IMR-90 (cell line): ENCODE results near the gene SARDH. TPM values are rescaled to one million over a fixed set of nuclear protein-coding genes. Genes with fewer than 3 reads are reported as not detected.

ENCODE experiments used
- ATAC-seq: fragments of 200-7000 bp; cut with Tn5 transposase; 2 replicates; pipeline ENCODE4 v1.9.1; 2020; ENCODE audit warnings: low read depth, mild to moderate bottlenecking, moderate library complexity
- BruUV-seq: library from RNA; stranded (reverse); fragments of 400-500 nt; replicated peaks from 2 replicates; lab custom pipeline; 2021; lab: Mats Ljungman, UMichigan
- CTCF ChIA-PET: fragments of 300-600 bp; formaldehyde crosslinking; extraction: SDS; loops from one replicate; lab custom pipeline; 2021; ENCODE audit warnings: antibody characterized with exemption; lab: Yijun Ruan, JAX
- POLR2A ChIA-PET: fragments of 300-600 bp; sonication (Branson Sonifier 250); formaldehyde crosslinking; loops from one replicate; lab custom pipeline; 2022; ENCODE audit warnings: antibody characterized with exemption; ENCODE audit not compliant: unreplicated experiment; lab: Charles Lee
- DNase-seq: peaks from one replicate; pipeline ENCODE4 v3.0.0; 2013
- H2AFZ ChIP-seq: replicated peaks from 2 replicates; pipeline ENCODE3; 2013; ENCODE audit warnings: low read length, mild to moderate bottlenecking; ENCODE audit not compliant: poor library complexity
- H2AK5ac ChIP-seq: 2 replicates; pipeline ENCODE4 v1.6.1; 2013; ENCODE audit warnings: low read depth, low read length, inconsistent platforms
- H2AK9ac ChIP-seq: replicated peaks from 2 replicates; pipeline ENCODE3; 2013; ENCODE audit warnings: mild to moderate bottlenecking, low read depth, low read length, moderate library complexity; ENCODE audit not compliant: poor library complexity
- H2BK120ac ChIP-seq: 2 replicates; pipeline ENCODE4 v1.6.1; 2013; ENCODE audit warnings: low read depth, low read length, inconsistent platforms
- H2BK15ac ChIP-seq: 3 replicates; pipeline ENCODE4 v1.6.1; 2013; ENCODE audit warnings: low read depth, low read length, inconsistent platforms
- H2BK20ac ChIP-seq: 2 replicates; pipeline ENCODE4 v1.6.1; 2013; ENCODE audit warnings: low read depth, mild to moderate bottlenecking, inconsistent platforms, low read length, moderate library complexity
- H2BK5ac ChIP-seq: 2 replicates; pipeline ENCODE4 v1.6.1; 2013; ENCODE audit warnings: mild to moderate bottlenecking, low read depth, low read length, inconsistent platforms; ENCODE audit not compliant: poor library complexity, severe bottlenecking
- H3K14ac ChIP-seq: replicated peaks from 2 replicates; pipeline ENCODE4 v1.6.1; 2013; ENCODE audit warnings: low read depth, low read length, inconsistent platforms
- H3K18ac ChIP-seq: 2 replicates; pipeline ENCODE4 v1.6.1; 2013; ENCODE audit warnings: low read depth, low read length, control low read depth
- H3K23ac ChIP-seq: 2 replicates; pipeline ENCODE4 v1.6.1; 2013; ENCODE audit warnings: low read depth, low read length, inconsistent platforms
- H3K27ac ChIP-seq: 2 replicates; pipeline ENCODE4 v1.5.1; 2013; ENCODE audit warnings: mild to moderate bottlenecking, control low read depth, low read length; ENCODE audit not compliant: insufficient read depth
- H3K27me3 ChIP-seq: 2 replicates; pipeline ENCODE4 v1.6.1; 2013; ENCODE audit warnings: low read length; ENCODE audit not compliant: control insufficient read depth, insufficient read depth
- H3K36me3 ChIP-seq: 2 replicates; pipeline ENCODE4 v1.6.1; 2013; ENCODE audit warnings: low read length, mixed read lengths; ENCODE audit not compliant: control insufficient read depth, insufficient read depth
- H3K4ac ChIP-seq: 2 replicates; pipeline ENCODE4 v1.6.1; 2013; ENCODE audit warnings: low read depth, low read length, inconsistent platforms
- H3K4me1 ChIP-seq: 2 replicates; pipeline ENCODE4 v1.6.1; 2013; ENCODE audit warnings: low read length, mixed read lengths; ENCODE audit not compliant: control insufficient read depth, insufficient read depth
- H3K4me2 ChIP-seq: 2 replicates; pipeline ENCODE4 v1.6.1; 2013; ENCODE audit warnings: low read depth, mild to moderate bottlenecking, control low read depth, low read length, moderate library complexity
- H3K4me3 ChIP-seq: 2 replicates; pipeline ENCODE4 v1.5.1; 2013; ENCODE audit warnings: low read depth, mild to moderate bottlenecking, control low read depth, low read length, moderate library complexity; ENCODE audit not compliant: insufficient read depth
- H3K56ac ChIP-seq: 2 replicates; pipeline ENCODE4 v1.6.1; 2013; ENCODE audit warnings: low read length, inconsistent platforms; ENCODE audit not compliant: insufficient read depth; ENCODE audit errors: extremely low read depth
- H3K79me1 ChIP-seq, 2 experiments: 2 replicates each; pipeline ENCODE4 v1.6.1; 2013; ENCODE audit warnings: low read length in 2 of 2, inconsistent platforms in 1 of 2, low read depth in 1 of 2
- H3K9ac ChIP-seq: 2 replicates; pipeline ENCODE4 v1.6.1; 2013; ENCODE audit warnings: low read depth, low read length, control low read depth
- H3K9me1 ChIP-seq: 2 replicates; pipeline ENCODE4 v1.6.1; 2013; ENCODE audit warnings: low read length, inconsistent platforms; ENCODE audit not compliant: insufficient read depth
- H3K9me3 ChIP-seq: 2 replicates; pipeline ENCODE4 v1.6.1; 2013; ENCODE audit warnings: low read length; ENCODE audit not compliant: control insufficient read depth, insufficient read depth
- H4K20me1 ChIP-seq: 2 replicates; pipeline ENCODE4 v1.6.1; 2013; ENCODE audit warnings: low read length, inconsistent platforms; ENCODE audit not compliant: insufficient read depth
- H4K5ac ChIP-seq: 2 replicates; pipeline ENCODE4 v1.6.1; 2013; ENCODE audit warnings: mild to moderate bottlenecking, low read depth, low read length, control low read depth
- H4K8ac ChIP-seq, 2 experiments: 2 replicates each; pipeline ENCODE4 v1.6.1; 2013; ENCODE audit warnings: low read depth in 2 of 2, low read length in 2 of 2, control low read depth in 1 of 2, inconsistent platforms in 1 of 2
- H4K91ac ChIP-seq: 2 replicates; pipeline ENCODE4 v1.6.1; 2013; ENCODE audit warnings: low read depth, low read length, inconsistent platforms; ENCODE audit not compliant: insufficient read depth
- BHLHE40 ChIP-seq: fragments of 150-350 bp; IDR thresholded peaks from 2 replicates; pipeline ENCODE4 v1.6.1; 2016; ENCODE audit warnings: mild to moderate bottlenecking, low read depth, low read length
- CHD1 ChIP-seq: IDR thresholded peaks from 2 replicates; pipeline ENCODE4 v1.6.1; 2012; ENCODE audit warnings: low read depth, low read length, improper control_type of control experiment
- ELK1 ChIP-seq: fragments of 150-350 bp; IDR thresholded peaks from 2 replicates; pipeline ENCODE4 v1.6.1; 2016; ENCODE audit warnings: low read depth, mild to moderate bottlenecking, low read length, moderate library complexity, borderline replicate concordance
- MAFK ChIP-seq: IDR thresholded peaks from 2 replicates; pipeline ENCODE4 v1.6.1; 2012; ENCODE audit warnings: low read depth, low read length, improper control_type of control experiment
- MAZ ChIP-seq: IDR thresholded peaks from 2 replicates; pipeline ENCODE4 v1.6.1; 2012; ENCODE audit warnings: low read depth, mild to moderate bottlenecking, low read length, improper control_type of control experiment, moderate library complexity, borderline replicate concordance
- NFE2L2 ChIP-seq: fragments of 150-350 bp; IDR thresholded peaks from 2 replicates; pipeline ENCODE4 v1.6.1; 2016; ENCODE audit warnings: low read depth, mild to moderate bottlenecking, low read length
- RAD21 ChIP-seq: IDR thresholded peaks from 2 replicates; pipeline ENCODE4 v1.6.1; 2012; ENCODE audit warnings: low read length, improper control_type of control experiment
- RCOR1 ChIP-seq: IDR thresholded peaks from 2 replicates; pipeline ENCODE4 v1.6.1; 2012; ENCODE audit warnings: mild to moderate bottlenecking, low read length, improper control_type of control experiment; ENCODE audit not compliant: insufficient replicate concordance
- RFX5 ChIP-seq: IDR thresholded peaks from 2 replicates; pipeline ENCODE4 v1.8.0; 2012; ENCODE audit warnings: low read depth, mild to moderate bottlenecking, low read length, moderate library complexity
- SMC3 ChIP-seq: fragments of 150-350 bp; IDR thresholded peaks from 2 replicates; pipeline ENCODE4 v1.6.1; 2016; ENCODE audit warnings: low read depth, mild to moderate bottlenecking, antibody characterized with exemption, low read length, moderate library complexity
- USF2 ChIP-seq: fragments of 150-350 bp; IDR thresholded peaks from 2 replicates; pipeline ENCODE4 v1.6.1; 2017; ENCODE audit warnings: mild to moderate bottlenecking, antibody characterized with exemption, low read length, low read depth
- WGBS, 2 experiments: methylation state at CpG; one replicate each; pipeline versions ENCODE4 v1.1.5 to v1.1.7; 2013; ENCODE audit warnings: missing lambda C conversion rate in 2 of 2; ENCODE audit not compliant: insufficient read length in 1 of 2; ENCODE audit errors: extremely low coverage in 2 of 2; 5-methylcytosine and 5-hydroxymethylcytosine counted together
- dilution Hi-C: fragments of 300-500 bp; cut with HindIII; formaldehyde crosslinking; loops from one replicate; pipeline ENCODE4 v1.14.3; 2018; ENCODE audit warnings: low sequenced_read_pairs; ENCODE audit not compliant: unreplicated experiment
- in situ Hi-C: fragments of 300-500 bp; cut with MboI; formaldehyde crosslinking; loops from 3 replicates; pipeline ENCODE4 v1.14.3; 2019; ENCODE audit warnings: low sequenced_read_pairs, inconsistent platforms, mixed read lengths
- intact Hi-C: fragments of 100-400 bp; cut with micrococcal nuclease; formaldehyde crosslinking; loops from 2 replicates; pipeline ENCODE4 v1.10.0; 2022
- polyA plus RNA-seq, 3 experiments: library from polyadenylated mRNA; depleted of rRNA; stranded (reverse); fragments of >200 nt; gene quantifications; 2 replicates each; pipeline ENCODE4 v1.2.3, GENCODE V29; 2012; ENCODE audit warnings: low replicate concordance in 1 of 3
- total RNA-seq: library from RNA; depleted of rRNA; stranded (reverse); fragments of >200 nt; gene quantifications from 2 replicates; pipeline ENCODE4 v1.2.3, GENCODE V29; 2012

SARDH gene
- total and polyA plus RNA-seq, 2 of the 4 experiments (the other 2 are of a cell fraction) = 5.0 to 7.5 TPM

GRCh38 chr9:133683586-133684120, 54.5 kb downstream of the SARDH start:
- H3K56ac ChIP-seq = no peak overlapping the region
- peak; percentile 42 for ATAC-seq
- no peaks in the 10 kb centered on the region for H3K79me1 ChIP-seq
- no peaks in the 10 kb centered on the region for H3K36me3 ChIP-seq
- no peak overlapping the region for H3K14ac ChIP-seq
- H2AK5ac ChIP-seq = no peak overlapping the region
- H3K4me2 ChIP-seq = no peak overlapping the region
- intact Hi-C loops (no loop called here), dilution Hi-C loops (no loop called here), in situ Hi-C loops (no loop called here)
- H2BK5ac ChIP-seq = no peak overlapping the region
- no peak overlapping the region for H3K4me3 ChIP-seq
- 33% methylated on average over 15 of the region's 19 CpGs; no CpG with 5 or more reads in 1 of the 2 experiments for WGBS, 2 experiments
- peak overlapping the region; percentile 17 to 39; a peak in 2 of 4 replicates for H4K8ac ChIP-seq
- no peaks in the 10 kb centered on the region for H3K9me3 ChIP-seq
- H2AFZ ChIP-seq = peak overlapping the region; percentile 80
- no peaks in the 10 kb centered on the region for H3K9me1 ChIP-seq
- no peak overlapping the region for H3K18ac ChIP-seq
- no peak overlapping the region for H2BK120ac ChIP-seq
- no peak overlapping the region for H2AK9ac ChIP-seq
- no peaks in the 10 kb centered on the region for H3K27me3 ChIP-seq
- no peak overlapping the region for H2BK15ac ChIP-seq
- DNase-seq = peak; percentile 4
- no peak overlapping the region for H3K9ac ChIP-seq
- no peaks in the 10 kb centered on the region for H4K20me1 ChIP-seq
- no peak overlapping the region for H3K4ac ChIP-seq
- POLR2A ChIA-PET = no interaction called here
- no peak overlapping the region for H2BK20ac ChIP-seq
- H3K4me1 ChIP-seq = no peaks in the 10 kb centered on the region
- CTCF ChIA-PET = interaction anchor here (0.5 to 1.0 kb wide), 2 partner anchors 59 to 233 kb away, joined by 3 to 6 read pairs; no protein-coding TSS in a partner anchor
- no peak overlapping the region for H3K23ac ChIP-seq
- H4K91ac ChIP-seq = no peak overlapping the region
- TF ChIP-seq NFE2L2 = no peak
- no peak for TF ChIP-seq RFX5
- no peak for TF ChIP-seq RCOR1
- TF ChIP-seq MAFK = no peak
- no peak for TF ChIP-seq SMC3
- no peak for TF ChIP-seq BHLHE40
- TF ChIP-seq USF2 = no peak
- no peak for TF ChIP-seq RAD21
- TF ChIP-seq ELK1 = no peak
- TF ChIP-seq CHD1 = no peak
- no peak for TF ChIP-seq MAZ
- H3K27ac ChIP-seq = no peak overlapping the region
- no TSS peak for BruUV-seq
- H4K5ac ChIP-seq = no peak overlapping the region
